A673 (cell line): ENCODE results near the gene TRIM66. TPM values are rescaled to one million over a fixed set of nuclear protein-coding genes. Genes with fewer than 3 reads are reported as not detected.

ENCODE experiments used
- BruUV-seq: library from RNA; stranded (reverse); fragments of 400-500 nt; replicated peaks from 2 replicates; lab custom pipeline; 2021; lab: Mats Ljungman, UMichigan
- CTCF ChIA-PET: fragments of 300-600 bp; sonication (Branson Sonifier 250); formaldehyde crosslinking; loops from one replicate; lab custom pipeline; 2022; ENCODE audit warnings: antibody characterized with exemption; lab: Charles Lee
- POLR2A ChIA-PET: fragments of 300-600 bp; sonication (Branson Sonifier 250); formaldehyde crosslinking; loops from one replicate; lab custom pipeline; 2022; ENCODE audit warnings: antibody characterized with exemption; ENCODE audit not compliant: low non-redundant PET; lab: Charles Lee
- DNase-seq: peaks from one replicate; pipeline ENCODE4 v3.0.0-alpha.2; 2015; ENCODE audit warnings: low spot score
- H3K27ac ChIP-seq: fragments of 200-600 bp; sonication (generic); 2 replicates; pipeline ENCODE4 v1.5.1; 2016; ENCODE audit warnings: mixed run types, low read depth, mild to moderate bottlenecking, mixed read lengths, antibody characterized with exemption, low read length; ENCODE audit not compliant: poor library complexity, severe bottlenecking
- H3K27me3 ChIP-seq: fragments of 200-600 bp; sonication (generic); replicated peaks from 2 replicates; pipeline ENCODE4 v1.6.1; 2017; ENCODE audit warnings: mixed run types, low read depth, mild to moderate bottlenecking, mixed read lengths, antibody characterized with exemption, low read length; ENCODE audit not compliant: insufficient read depth, poor library complexity
- H3K36me3 ChIP-seq: fragments of 200-600 bp; sonication (generic); 2 replicates; pipeline ENCODE4 v1.6.1; 2016; ENCODE audit warnings: mixed run types, mild to moderate bottlenecking, mixed read lengths, antibody characterized with exemption, low read length; ENCODE audit not compliant: insufficient read depth, poor library complexity, severe bottlenecking
- H3K4me1 ChIP-seq: fragments of 200-600 bp; sonication (generic); 2 replicates; pipeline ENCODE4 v1.6.1; 2017; ENCODE audit warnings: mixed run types, mild to moderate bottlenecking, mixed read lengths, antibody characterized with exemption, low read length; ENCODE audit not compliant: insufficient read depth, poor library complexity, severe bottlenecking
- H3K4me3 ChIP-seq: fragments of 200-600 bp; sonication (generic); 2 replicates; pipeline ENCODE4 v1.5.1; 2016; ENCODE audit warnings: low read depth, mixed run types, mild to moderate bottlenecking, mixed read lengths, low read length; ENCODE audit not compliant: poor library complexity, severe bottlenecking
- H3K9me3 ChIP-seq: fragments of 200-600 bp; sonication (generic); 2 replicates; pipeline ENCODE4 v1.6.1; 2016; ENCODE audit warnings: mixed run types, low read depth, mild to moderate bottlenecking, mixed read lengths, antibody characterized with exemption, low read length; ENCODE audit not compliant: poor library complexity, severe bottlenecking
- EZH2 ChIP-seq: fragments of 200-600 bp; sonication (generic); IDR thresholded peaks from 2 replicates; pipeline ENCODE4 v1.6.1; 2017; ENCODE audit warnings: borderline replicate concordance, low read depth, mild to moderate bottlenecking, mixed read lengths, antibody characterized with exemption, low read length; ENCODE audit not compliant: poor library complexity, severe bottlenecking
- intact Hi-C: fragments of 100-400 bp; cut with micrococcal nuclease; formaldehyde crosslinking; loops from one replicate; pipeline ENCODE4 v1.10.0; 2022; ENCODE audit not compliant: unreplicated experiment
- total RNA-seq: library from RNA; stranded (reverse); gene quantifications from 2 replicates; pipeline ENCODE4 v1.2.3, GENCODE V29; 2021
- TF ChIP-seq, protein P1 (sequence below): fragments of 300-800, 200-600 bp; sonication (generic); conservative IDR thresholded peaks from 2 replicates; pipeline ENCODE4 v1.5.1; 2017; ENCODE audit warnings: low read depth, mild to moderate bottlenecking, antibody characterized with exemption, low read length, moderate library complexity, mixed read lengths

The TRIM66 gene
- total RNA-seq, 1 experiment from 2014 or later, result 9.7 TPM

DNA sequence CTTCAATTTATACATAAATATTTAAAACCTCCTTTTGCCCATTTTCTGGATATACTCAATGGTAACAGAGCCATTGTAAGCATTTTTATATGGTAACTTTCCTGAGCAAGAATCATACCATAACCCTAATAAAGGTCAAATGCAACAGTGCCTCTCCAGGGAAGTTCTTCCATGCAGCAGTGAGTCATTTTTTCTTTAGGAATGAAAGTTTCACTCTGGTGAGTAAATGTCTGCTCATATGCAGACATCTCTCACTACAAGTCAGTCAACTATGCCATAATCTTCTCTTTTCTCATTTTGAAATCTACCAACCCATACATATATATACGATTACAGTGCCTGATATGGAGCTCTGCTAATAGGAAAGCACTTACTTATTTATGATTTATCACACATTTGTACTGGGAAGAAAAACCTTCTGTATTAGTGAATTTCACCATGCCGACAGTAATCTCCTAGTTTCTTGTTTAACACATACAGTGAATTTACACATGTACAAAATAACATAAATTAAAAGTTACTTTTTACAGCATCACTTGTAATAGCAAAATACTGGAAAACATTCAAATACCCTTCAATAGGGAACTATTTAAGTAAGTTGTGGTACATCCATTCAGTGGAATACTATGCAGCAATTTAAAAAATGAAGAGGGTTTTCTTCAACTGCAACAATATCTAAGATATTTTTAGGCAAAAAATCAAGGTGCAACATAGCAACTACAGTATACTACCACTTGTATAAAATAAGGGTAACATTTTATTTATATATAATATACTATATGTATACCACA, 104.5 kb downstream of the TRIM66 start:
- H3K27me3 ChIP-seq, result no peaks in the 10 kb centered on the region
- intact Hi-C loops, result loop anchor here (10.0 kb wide), 1 partner anchor 237 kb away; a partner anchor contains a TSS
- ChIA-PET CTCF (no interaction called here), POLR2A (no interaction called here)
- no peak for DNase-seq
- H3K4me3 ChIP-seq, result no peak overlapping the region
- no peak overlapping the region for H3K27ac ChIP-seq
- no peaks in the 10 kb centered on the region for H3K36me3 ChIP-seq
- TF ChIP-seq, protein P1, sequence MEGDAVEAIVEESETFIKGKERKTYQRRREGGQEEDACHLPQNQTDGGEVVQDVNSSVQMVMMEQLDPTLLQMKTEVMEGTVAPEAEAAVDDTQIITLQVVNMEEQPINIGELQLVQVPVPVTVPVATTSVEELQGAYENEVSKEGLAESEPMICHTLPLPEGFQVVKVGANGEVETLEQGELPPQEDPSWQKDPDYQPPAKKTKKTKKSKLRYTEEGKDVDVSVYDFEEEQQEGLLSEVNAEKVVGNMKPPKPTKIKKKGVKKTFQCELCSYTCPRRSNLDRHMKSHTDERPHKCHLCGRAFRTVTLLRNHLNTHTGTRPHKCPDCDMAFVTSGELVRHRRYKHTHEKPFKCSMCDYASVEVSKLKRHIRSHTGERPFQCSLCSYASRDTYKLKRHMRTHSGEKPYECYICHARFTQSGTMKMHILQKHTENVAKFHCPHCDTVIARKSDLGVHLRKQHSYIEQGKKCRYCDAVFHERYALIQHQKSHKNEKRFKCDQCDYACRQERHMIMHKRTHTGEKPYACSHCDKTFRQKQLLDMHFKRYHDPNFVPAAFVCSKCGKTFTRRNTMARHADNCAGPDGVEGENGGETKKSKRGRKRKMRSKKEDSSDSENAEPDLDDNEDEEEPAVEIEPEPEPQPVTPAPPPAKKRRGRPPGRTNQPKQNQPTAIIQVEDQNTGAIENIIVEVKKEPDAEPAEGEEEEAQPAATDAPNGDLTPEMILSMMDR, result no peak
- no peak for TF ChIP-seq EZH2
- no peaks in the 10 kb centered on the region for H3K9me3 ChIP-seq
- no TSS peak for BruUV-seq
- no peaks in the 10 kb centered on the region for H3K4me1 ChIP-seq

DNA sequence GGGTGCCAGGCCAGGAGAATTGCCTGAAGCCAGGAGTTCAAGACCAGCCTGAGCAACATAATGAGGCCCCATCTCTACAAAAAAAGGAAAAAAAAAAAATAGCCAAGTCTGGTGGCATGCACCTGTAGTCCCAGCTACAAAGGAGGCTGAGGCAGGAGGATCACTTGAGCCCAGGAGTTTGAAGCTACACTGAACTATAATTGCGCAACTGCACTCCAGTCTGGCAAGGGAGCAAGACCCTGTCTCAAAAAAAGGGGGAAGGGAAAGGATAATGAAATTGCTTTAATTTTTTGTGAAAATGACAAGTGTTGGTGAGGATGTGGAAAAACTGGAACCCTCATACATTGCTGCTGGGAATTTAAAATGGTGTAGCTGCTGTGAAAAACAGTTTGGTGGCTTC, 107.7 kb downstream of the TRIM66 start:
- TF ChIP-seq, protein P1, result no peak
- no peak for TF ChIP-seq EZH2

DNA sequence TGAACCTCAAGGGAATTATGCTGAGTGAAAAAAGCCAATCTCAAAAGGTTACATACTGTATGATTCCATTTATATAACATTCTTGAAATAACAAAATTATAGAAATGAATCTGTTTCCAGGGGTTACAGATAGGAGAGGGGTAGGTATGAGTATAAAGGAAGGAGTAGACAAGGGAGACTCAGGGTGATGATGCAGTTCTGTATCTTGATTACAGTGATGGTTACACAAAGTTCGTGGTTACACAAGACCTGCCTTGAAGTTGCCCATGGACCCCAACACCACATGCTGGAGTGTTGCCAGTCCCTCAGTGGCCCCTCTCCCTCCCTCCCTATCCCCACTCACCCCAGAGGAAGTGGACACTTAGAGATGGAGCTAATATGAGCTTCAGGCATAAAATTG, 108.7 kb downstream of the TRIM66 start:
- no peak for DNase-seq
- Histone ChIP-seq H3K4me3 (no peak overlapping the region), H3K36me3 (no peaks in the 10 kb centered on the region), H3K9me3 (no peaks in the 10 kb centered on the region), H3K27ac (no peak overlapping the region), H3K27me3 (peaks cover 13% of the 10 kb centered on the region), H3K4me1 (no peaks in the 10 kb centered on the region)
- no TSS peak for BruUV-seq
- CTCF ChIA-PET, result no interaction called here
- TF ChIP-seq EZH2, result no peak
- TF ChIP-seq, protein P1, result no peak
- POLR2A ChIA-PET, result no interaction called here
- intact Hi-C loops, result loop anchor here (10.0 kb wide), 1 partner anchor 241 kb away; a partner anchor contains a TSS

More for the DNA sequence above, 107.7 kb downstream of the TRIM66 start:
- intact Hi-C loops, result loop anchor here (10.0 kb wide), 1 partner anchor 240 kb away; a partner anchor contains a TSS
- H3K27me3 ChIP-seq, result peaks cover 13% of the 10 kb centered on the region
- DNase-seq, result no peak
- ChIA-PET CTCF (no interaction called here), POLR2A (no interaction called here)
- H3K9me3 ChIP-seq, result no peaks in the 10 kb centered on the region
- H3K4me1 ChIP-seq, result no peaks in the 10 kb centered on the region
- BruUV-seq, result no TSS peak
- H3K36me3 ChIP-seq, result no peaks in the 10 kb centered on the region
- no peak overlapping the region for H3K27ac ChIP-seq
- H3K4me3 ChIP-seq, result no peak overlapping the region
